HepG2 (cell line): ENCODE data around the gene NCOA6. TPM values are rescaled to one million over a fixed set of nuclear protein-coding genes. Genes with fewer than 3 reads are reported as not detected.

Experiments used
- ATAC-seq: fragments of 200-7000 bp; cut with Tn5 transposase; 3 replicates; pipeline ENCODE4 v1.9.1; 2020; ENCODE audit warnings: mild to moderate bottlenecking, moderate library complexity
- BruUV-seq: library from RNA; stranded (reverse); fragments of 400-500 nt; replicated peaks from 2 replicates; lab custom pipeline; 2021; lab: Mats Ljungman, UMichigan
- CTCF ChIA-PET: fragments of 300-600 bp; formaldehyde crosslinking; extraction: SDS; loops from one replicate; lab custom pipeline; 2021; ENCODE audit warnings: low total read pairs, inconsistent platforms, low intra/inter-chr PET ratio; lab: Yijun Ruan, JAX
- POLR2A ChIA-PET: fragments of 350-600 bp; sonication (Branson Sonifier 250); formaldehyde crosslinking; loops from one replicate; lab custom pipeline; 2020; ENCODE audit warnings: antibody characterized with exemption, inconsistent platforms; lab: Yijun Ruan, JAX
- DNase-seq: peaks from one replicate; pipeline ENCODE4 v3.0.0-alpha.2; 2015; ENCODE audit warnings: low spot score
- FAIRE-seq: peaks from 3 replicates; lab custom pipeline; 2011; peaks lifted over from hg19 to GRCh38; lab: Jason Lieb, UNC
- H2AFZ ChIP-seq: one replicate; pipeline ENCODE4 v1.6.1; 2011; ENCODE audit warnings: low read length, inconsistent platforms
- H3K27ac ChIP-seq: fragments of 300-600 bp; 3 replicates; pipeline ENCODE4 v1.8.0; 2011; ENCODE audit warnings: mixed run types, mild to moderate bottlenecking, mixed read lengths, low read length, inconsistent platforms; ENCODE audit not compliant: insufficient read depth; ENCODE audit errors: extremely low read length
- H3K27me3 ChIP-seq, 2 experiments: fragments of 200-600 bp in 1 of 2; 2 replicates in 1 of 2; 3 replicates in 1 of 2; pipeline versions ENCODE4 v1.6.0 to v1.8.0; 2011; ENCODE audit warnings: low read length in 2 of 2, mild to moderate bottlenecking in 2 of 2, moderate library complexity in 2 of 2, inconsistent platforms in 1 of 2; ENCODE audit not compliant: insufficient read depth in 2 of 2, control insufficient read depth in 1 of 2
- H3K36me3 ChIP-seq, 2 experiments: fragments of 200-600 bp in 1 of 2; replicated peaks in 1 of 2; 2 replicates in 1 of 2; 3 replicates in 1 of 2; pipeline versions ENCODE4 v1.5.1 to v1.8.0; 2011; ENCODE audit warnings: low read length in 2 of 2, inconsistent platforms in 1 of 2; ENCODE audit not compliant: insufficient read depth in 2 of 2, control insufficient read depth in 1 of 2
- H3K4me1 ChIP-seq: 2 replicates; pipeline ENCODE4 v1.5.1; 2012; ENCODE audit warnings: low read length, inconsistent platforms; ENCODE audit not compliant: insufficient read depth
- H3K4me2 ChIP-seq: 2 replicates; pipeline ENCODE4 v1.6.0; 2011; ENCODE audit warnings: low read depth, low read length, inconsistent platforms
- H3K4me3 ChIP-seq, 3 experiments: fragments of 200-600 bp in 1 of 3; sonication (generic), shearing (Covaris generic) in 1 of 3; replicated peaks in 1 of 3; 2 replicates each; pipeline ENCODE4 v1.5.1; 2011 to 2016; ENCODE audit warnings: low read length in 3 of 3, inconsistent platforms in 2 of 3, low read depth in 2 of 3, mild to moderate bottlenecking in 2 of 3, control low read depth in 1 of 3, mixed read lengths in 1 of 3; ENCODE audit not compliant: insufficient read depth in 1 of 3
- H3K79me2 ChIP-seq: one replicate; pipeline ENCODE4 v1.6.1; 2011; ENCODE audit warnings: low read length, inconsistent platforms; ENCODE audit not compliant: insufficient read depth
- H3K9ac ChIP-seq: 2 replicates; pipeline ENCODE4 v1.6.0; 2011; ENCODE audit warnings: mild to moderate bottlenecking, low read depth, low read length, inconsistent platforms; ENCODE audit not compliant: insufficient read depth
- H3K9me3 ChIP-seq: 2 replicates; pipeline ENCODE4 v1.5.1; 2012; ENCODE audit warnings: mild to moderate bottlenecking, low read length
- H4K20me1 ChIP-seq: 2 replicates; pipeline ENCODE4 v1.6.0; 2011; ENCODE audit warnings: inconsistent platforms, mild to moderate bottlenecking, low read length, moderate library complexity; ENCODE audit not compliant: insufficient read depth
- DPF2 ChIP-seq: sonication (generic); formaldehyde crosslinking; IDR thresholded peaks from 2 replicates; pipeline ENCODE4 v1.4.0; 2020; ENCODE audit warnings: mild to moderate bottlenecking, low read depth, missing genetic modification reagents, borderline replicate concordance
- GATA4 ChIP-seq: sonication (generic); IDR thresholded peaks from 2 replicates; pipeline ENCODE4 v1.6.1; 2016; ENCODE audit warnings: antibody characterized with exemption, low read depth, borderline replicate concordance
- HDAC6 ChIP-seq: fragments of 200-600 bp; sonication (generic); IDR thresholded peaks from 2 replicates; pipeline ENCODE4 v1.7.0; 2017; ENCODE audit warnings: mild to moderate bottlenecking, antibody characterized with exemption, low read length, low read depth
- HIVEP1 ChIP-seq: sonication (generic); formaldehyde crosslinking; IDR thresholded peaks from 2 replicates; pipeline ENCODE4 v1.4.0; 2020; ENCODE audit warnings: mild to moderate bottlenecking, missing genetic modification reagents
- HOXA3 ChIP-seq: sonication (generic); formaldehyde crosslinking; IDR thresholded peaks from 2 replicates; pipeline ENCODE4 v1.5.0; 2020; ENCODE audit warnings: missing genetic modification reagents
- HOXA9 ChIP-seq: sonication (generic); formaldehyde crosslinking; IDR thresholded peaks from 2 replicates; pipeline ENCODE4 v1.8.1; 2022; ENCODE audit warnings: missing genetic modification reagents, mild to moderate bottlenecking, moderate library complexity, borderline replicate concordance
- MAZ ChIP-seq, 2 experiments: sonication (generic) in 1 of 2; formaldehyde crosslinking in 1 of 2; IDR thresholded peaks; 2 replicates each; pipeline versions ENCODE4 v1.5.0 to v1.6.1; 2012 to 2020; ENCODE audit warnings: low read depth in 2 of 2, mild to moderate bottlenecking in 2 of 2, borderline replicate concordance in 1 of 2, improper control_type of control experiment in 1 of 2, low read length in 1 of 2, missing genetic modification reagents in 1 of 2, moderate library complexity in 1 of 2
- NAIF1 ChIP-seq: sonication (generic); formaldehyde crosslinking; IDR thresholded peaks from 2 replicates; pipeline ENCODE4 v1.5.0; 2020; ENCODE audit warnings: mild to moderate bottlenecking, missing genetic modification reagents, borderline replicate concordance
- NCOA5 ChIP-seq: sonication (generic); formaldehyde crosslinking; IDR thresholded peaks from 2 replicates; pipeline ENCODE4 v1.4.0; 2020; ENCODE audit warnings: missing genetic modification reagents
- PAF1 ChIP-seq: IDR thresholded peaks from 2 replicates; pipeline ENCODE4 v1.6.1; 2016; ENCODE audit warnings: missing genetic modification reagents, missing compliant biosample characterization
- PLRG1 ChIP-seq: fragments of 450-650 bp; conservative IDR thresholded peaks from 2 replicates; pipeline ENCODE4 v1.6.1; 2016
- ZBTB7B ChIP-seq: sonication (generic); formaldehyde crosslinking; IDR thresholded peaks from 2 replicates; pipeline ENCODE4 v1.4.0; 2020; ENCODE audit warnings: missing genetic modification reagents
- ZNF274 ChIP-seq: sonication (generic); formaldehyde crosslinking; IDR thresholded peaks from 2 replicates; pipeline ENCODE4 v1.5.1; 2020; ENCODE audit warnings: mild to moderate bottlenecking, missing genetic modification reagents
- ZNF3 ChIP-seq: IDR thresholded peaks from 2 replicates; pipeline ENCODE4 v1.7.0; 2017; ENCODE audit warnings: inconsistent platforms
- ZNF34 ChIP-seq: sonication (generic); formaldehyde crosslinking; IDR thresholded peaks from 2 replicates; pipeline ENCODE4 v1.4.0; 2020; ENCODE audit warnings: mild to moderate bottlenecking, missing genetic modification reagents, borderline replicate concordance
- ZNF564 ChIP-seq: sonication (generic); formaldehyde crosslinking; IDR thresholded peaks from 2 replicates; pipeline ENCODE4 v1.8.1; 2023; ENCODE audit warnings: mild to moderate bottlenecking, missing genetic modification reagents
- ZNF772 ChIP-seq: sonication (generic); formaldehyde crosslinking; IDR thresholded peaks from 2 replicates; pipeline ENCODE4 v1.5.0; 2020; ENCODE audit warnings: mild to moderate bottlenecking, missing genetic modification reagents
- ZSCAN21 ChIP-seq: sonication (generic); formaldehyde crosslinking; IDR thresholded peaks from 2 replicates; pipeline ENCODE4 v1.8.0; 2022; ENCODE audit warnings: mild to moderate bottlenecking, missing genetic modification reagents, moderate library complexity, borderline replicate concordance
- WGBS: methylation state at CpG from one replicate; pipeline ENCODE4 v1.1.6; 2017; ENCODE audit warnings: low lambda C conversion rate; 5-methylcytosine and 5-hydroxymethylcytosine counted together
- in situ Hi-C: cut with HindIII; loops from 2 replicates; pipeline ENCODE4 v1.10.0; 2017; ENCODE audit warnings: low pct_unique_long_range_greater_than_20kb; ENCODE audit not compliant: extremely low pct_ligation_motif_present
- intact Hi-C: fragments of 100-400 bp; cut with micrococcal nuclease; formaldehyde crosslinking; loops from one replicate; pipeline ENCODE4 v1.10.0; 2022; ENCODE audit not compliant: unreplicated experiment
- polyA plus RNA-seq, 8 experiments: library from polyadenylated mRNA; depleted of rRNA in 3 of 8; stranded (reverse) in 7 of 8; unstranded in 1 of 8; fragments of >200 nt; fragmentation: Illumina TruSeq in 4 of 8; extraction: Trizol in 4 of 8; gene quantifications; 2 replicates each; pipeline versions ENCODE4 v1.2.1 to v1.2.3, GENCODE V29; 2011 to 2016; ENCODE audit warnings: low read depth in 4 of 8, missing spikeins in 1 of 8, mixed read lengths in 1 of 8; ENCODE audit not compliant: insufficient read depth in 1 of 8
- total RNA-seq, 5 experiments: library from RNA; depleted of rRNA; stranded (reverse); fragments of >200 nt; fragmentation: Illumina TruSeq; extraction: Trizol; gene quantifications; 2 replicates each; pipeline ENCODE4 v1.2.3, GENCODE V29; 2016; ENCODE audit warnings: low read depth in 1 of 5
- TF ChIP-seq, protein P1 (sequence below): sonication (generic); formaldehyde crosslinking; IDR thresholded peaks from 2 replicates; pipeline ENCODE4 v1.4.0; 2020; ENCODE audit warnings: mild to moderate bottlenecking, missing genetic modification reagents
- TF ChIP-seq, protein P2 (sequence below): sonication (generic); formaldehyde crosslinking; IDR thresholded peaks from 2 replicates; pipeline ENCODE4 v1.8.0; 2022; ENCODE audit warnings: missing genetic modification reagents, mild to moderate bottlenecking, borderline replicate concordance
- TF ChIP-seq, protein P3 (sequence below): sonication (generic); formaldehyde crosslinking; IDR thresholded peaks from 2 replicates; pipeline ENCODE4 v1.8.1; 2023; ENCODE audit warnings: mild to moderate bottlenecking, missing genetic modification reagents
- TF ChIP-seq, protein P4 (sequence below): IDR thresholded peaks from 2 replicates; pipeline ENCODE4 v1.6.1; 2016; ENCODE audit warnings: control low read depth

Gene NCOA6
- total and polyA plus RNA-seq, 2 of the 13 experiments (the other 11 are each of a cell fraction or from before 2014, with no cell fraction given), result 11.2 to 29.3 TPM

DNA sequence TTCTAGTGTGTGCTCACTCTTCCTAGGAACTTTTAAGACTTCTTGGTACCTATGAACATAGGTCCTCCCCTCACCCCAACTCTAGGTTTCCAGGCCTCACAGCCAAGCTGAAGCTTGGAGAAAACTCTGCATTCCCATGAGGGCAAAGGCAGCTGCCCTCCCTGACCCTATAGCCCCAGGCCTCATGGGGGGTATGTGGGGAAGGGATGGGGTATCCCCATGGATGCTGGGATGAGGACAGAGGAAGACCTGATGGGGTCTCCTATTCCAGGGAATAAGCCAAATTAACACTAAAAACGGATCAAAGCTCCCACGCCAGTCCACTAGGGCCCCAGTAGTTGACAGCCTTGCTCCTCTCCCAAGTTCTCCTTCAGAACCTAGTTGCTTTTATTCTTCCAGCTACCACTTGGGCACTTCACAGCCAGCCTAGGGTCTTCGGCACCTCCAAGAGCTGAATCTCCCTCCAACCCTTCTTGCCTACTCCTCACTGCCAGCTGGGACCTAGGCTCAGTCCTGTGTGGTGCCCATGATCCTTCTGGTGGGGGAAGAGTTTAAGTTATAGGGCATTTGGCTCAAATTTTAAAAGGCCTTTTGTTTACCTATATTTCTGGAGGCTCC lies 113.5 kb downstream of the NCOA6 start:
- peaks cover 3 to 16% of the 10 kb centered on the region in 2 experiments; a peak in 4 of 5 replicates for H3K36me3 ChIP-seq
- TF ChIP-seq, protein P1, sequence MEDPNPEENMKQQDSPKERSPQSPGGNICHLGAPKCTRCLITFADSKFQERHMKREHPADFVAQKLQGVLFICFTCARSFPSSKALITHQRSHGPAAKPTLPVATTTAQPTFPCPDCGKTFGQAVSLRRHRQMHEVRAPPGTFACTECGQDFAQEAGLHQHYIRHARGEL, result no peak
- TF ChIP-seq NCOA5 (CRISPR knock-in tag) (no peak), PAF1 (0 out of 2 replicates have a peak, but pooled peaks have one; percentile 17), ZNF34 (no peak), HDAC6 (no peak), MAZ (IDR thresholded peaks at IDR 0.05; ENCODE audit: borderline replicate concordance, low read depth, low read length) (0 out of 2 replicates have a peak, but pooled peaks have one; percentile 7), MAZ (CRISPR knock-in tag; IDR thresholded peaks at IDR 0.05; ENCODE audit: low read depth) (no peak), HIVEP1 (CRISPR knock-in tag) (no peak), PLRG1 (no peak), ZNF274 (CRISPR knock-in tag) (0 out of 2 replicates have a peak, but pooled peaks have one; percentile 66), GATA4 (no peak), HOXA9 (CRISPR knock-in tag) (no peak), ZNF772 (CRISPR knock-in tag) (0 out of 2 replicates have a peak, but pooled peaks have one; percentile 4), HOXA3 (CRISPR knock-in tag) (0 out of 2 replicates have a peak, but pooled peaks have one; percentile 17), DPF2 (CRISPR knock-in tag) (no peak), ZBTB7B (CRISPR knock-in tag) (peak; percentile 11; the same call in 1 of the 2 replicates), ZSCAN21 (CRISPR knock-in tag) (no peak), ZNF564 (CRISPR knock-in tag) (peak; percentile 43; the same call in 1 of the 2 replicates), ZNF3 (no peak), NAIF1 (no peak)
- TF ChIP-seq, protein P2, sequence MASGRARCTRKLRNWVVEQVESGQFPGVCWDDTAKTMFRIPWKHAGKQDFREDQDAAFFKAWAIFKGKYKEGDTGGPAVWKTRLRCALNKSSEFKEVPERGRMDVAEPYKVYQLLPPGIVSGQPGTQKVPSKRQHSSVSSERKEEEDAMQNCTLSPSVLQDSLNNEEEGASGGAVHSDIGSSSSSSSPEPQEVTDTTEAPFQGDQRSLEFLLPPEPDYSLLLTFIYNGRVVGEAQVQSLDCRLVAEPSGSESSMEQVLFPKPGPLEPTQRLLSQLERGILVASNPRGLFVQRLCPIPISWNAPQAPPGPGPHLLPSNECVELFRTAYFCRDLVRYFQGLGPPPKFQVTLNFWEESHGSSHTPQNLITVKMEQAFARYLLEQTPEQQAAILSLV (CRISPR knock-in tag), result 0 out of 2 replicates have a peak, but pooled peaks have one; percentile 29
- TF ChIP-seq, protein P3, sequence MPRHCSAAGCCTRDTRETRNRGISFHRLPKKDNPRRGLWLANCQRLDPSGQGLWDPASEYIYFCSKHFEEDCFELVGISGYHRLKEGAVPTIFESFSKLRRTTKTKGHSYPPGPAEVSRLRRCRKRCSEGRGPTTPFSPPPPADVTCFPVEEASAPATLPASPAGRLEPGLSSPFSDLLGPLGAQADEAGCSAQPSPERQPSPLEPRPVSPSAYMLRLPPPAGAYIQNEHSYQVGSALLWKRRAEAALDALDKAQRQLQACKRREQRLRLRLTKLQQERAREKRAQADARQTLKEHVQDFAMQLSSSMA (CRISPR knock-in tag), result peak; percentile 52; the same call in 1 of the 2 replicates
- TF ChIP-seq, protein P4, sequence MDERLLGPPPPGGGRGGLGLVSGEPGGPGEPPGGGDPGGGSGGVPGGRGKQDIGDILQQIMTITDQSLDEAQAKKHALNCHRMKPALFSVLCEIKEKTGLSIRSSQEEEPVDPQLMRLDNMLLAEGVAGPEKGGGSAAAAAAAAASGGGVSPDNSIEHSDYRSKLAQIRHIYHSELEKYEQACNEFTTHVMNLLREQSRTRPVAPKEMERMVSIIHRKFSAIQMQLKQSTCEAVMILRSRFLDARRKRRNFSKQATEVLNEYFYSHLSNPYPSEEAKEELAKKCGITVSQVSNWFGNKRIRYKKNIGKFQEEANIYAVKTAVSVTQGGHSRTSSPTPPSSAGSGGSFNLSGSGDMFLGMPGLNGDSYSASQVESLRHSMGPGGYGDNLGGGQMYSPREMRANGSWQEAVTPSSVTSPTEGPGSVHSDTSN (CRISPR knock-in tag), result no peak

More for the DNA sequence above, 113.5 kb downstream of the NCOA6 start:
- DNase-seq (no peak), ATAC-seq (peak; percentile 1; the same call in 2 of the 3 replicates), FAIRE-seq (no peak)
- Histone ChIP-seq H3K27ac (peak overlapping the region; percentile 65), H3K79me2 (no peaks in the 10 kb centered on the region), H3K4me2 (peak overlapping the region; percentile 48), H2AFZ (no peak overlapping the region), H3K9me3 (no peaks in the 10 kb centered on the region), H4K20me1 (no peaks in the 10 kb centered on the region), H3K27me3 (no peaks in the 10 kb centered on the region), H3K4me3 (no peak overlapping the region), H3K9ac (no peak overlapping the region), H3K4me1 (peaks cover 79% of the 10 kb centered on the region)
- POLR2A ChIA-PET, result interaction anchor here (0.6 to 16.2 kb wide), 7 partner anchors 7 to 90 kb away, joined by 3 to 168 read pairs (median 5); partner anchors contain the start of genes PIGU and TP53INP2
- CTCF ChIA-PET, result no interaction called here
- in situ Hi-C loops (loop anchor here (5.0 kb wide), 1 partner anchor 175 kb away; no protein-coding TSS in a partner anchor), intact Hi-C loops (no loop called here)
- 89% methylated on average over 3 of the region's 3 CpGs for WGBS
- TSS peak; percentile 33 for BruUV-seq
